Measurements from ENCODE around the gene NDUFV1.

The NDUFV1 gene

GRCh38 chr11:67641338-67642172 lies 34.8 kb downstream of the NDUFV1 start:
- DNase-seq: no peak

- no peak for DNase-seq
Observed at GRCh38 chr11:67642173-67643120, 35.7 kb downstream of the NDUFV1 start.

GRCh38 chr11:67644042-67644441 lies 37.3 kb downstream of the NDUFV1 start:
- no peak for DNase-seq

GRCh38 chr11:67644472-67645418 lies 38.0 kb downstream of the NDUFV1 start:
- no peak for DNase-seq

- no peak for DNase-seq
Observed at GRCh38 chr11:67645521-67646461, 39.1 kb downstream of the NDUFV1 start.

- DNase-seq: no peak
Observed at GRCh38 chr11:67646535-67647336, 40.0 kb downstream of the NDUFV1 start.

GRCh38 chr11:67647471-67647870 lies 40.7 kb downstream of the NDUFV1 start:
- DNase-seq: no peak

GRCh38 chr11:67648140-67648795 lies 41.5 kb downstream of the NDUFV1 start:
- DNase-seq: peak; percentile 44

GRCh38 chr11:67648796-67649613 lies 42.3 kb downstream of the NDUFV1 start:
- no peak for DNase-seq

- DNase-seq: no peak
Observed at GRCh38 chr11:67649634-67650510, 43.1 kb downstream of the NDUFV1 start.

- no peak for DNase-seq
Observed at GRCh38 chr11:67651976-67652781, 45.4 kb downstream of the NDUFV1 start.

- DNase-seq: no peak
Observed at GRCh38 chr11:67652965-67653845, 46.5 kb downstream of the NDUFV1 start.

GRCh38 chr11:67654225-67654624 lies 47.5 kb downstream of the NDUFV1 start:
- DNase-seq: no peak

GRCh38 chr11:67656278-67656922 lies 49.7 kb downstream of the NDUFV1 start:
- DNase-seq: no peak

GRCh38 chr11:67657300-67657699 lies 50.6 kb downstream of the NDUFV1 start:
- no peak for DNase-seq
